Upper lobe of right lung (tissue), 1 donor: ENCODE measurements around the gene CSMD2. TPM values are rescaled to one million over a fixed set of nuclear protein-coding genes. Genes with fewer than 3 reads are reported as not detected.

ENCODE experiments used
- ATAC-seq: fragments of 200-7000 bp; cut with Tn5 transposase; one replicate; pipeline ENCODE4 v1.9.1; 2020; ENCODE audit warnings: mild to moderate bottlenecking, moderate library complexity
- DNase-seq: peaks from one replicate; pipeline ENCODE4 v3.0.0-alpha.2; 2020
- H3K27ac ChIP-seq: fragments of 200-600 bp; one replicate; pipeline ENCODE4 v1.8.0; 2022
- H3K27me3 ChIP-seq: fragments of 200-600 bp; one replicate; pipeline ENCODE4 v1.8.0; 2022; ENCODE audit warnings: mild to moderate bottlenecking
- H3K36me3 ChIP-seq: fragments of 200-600 bp; one replicate; pipeline ENCODE4 v1.8.0; 2022
- H3K4me1 ChIP-seq: fragments of 200-600 bp; one replicate; pipeline ENCODE4 v1.8.0; 2022
- H3K4me3 ChIP-seq: fragments of 200-600 bp; one replicate; pipeline ENCODE4 v1.8.0; 2022; ENCODE audit warnings: mild to moderate bottlenecking
- H3K9me3 ChIP-seq: fragments of 200-600 bp; one replicate; pipeline ENCODE4 v1.8.0; 2022
- intact Hi-C: fragments of 100-400 bp; cut with DNase I; formaldehyde crosslinking; loops from one replicate; pipeline ENCODE4 v1.11.0; 2022
- total RNA-seq: library from RNA; stranded (reverse); fragmentation: NEBNext Ultra II Directional; extraction: Animal tissue kit (Norgen Biotek cat#: 25700); gene quantifications from one replicate; pipeline ENCODE4 v1.2.1, GENCODE V29; 2021
- TF ChIP-seq, protein P1 (sequence below): fragments of 200-600 bp; IDR thresholded peaks from one replicate; pipeline ENCODE4 v1.8.0; 2022; ENCODE audit warnings: antibody characterized with exemption
- donor health status: DM: no; HTN: yes; CAD: no; lungs with severe emphysema.

Gene CSMD2
- total RNA-seq, 1 donor from 2014 or later = 0.67 TPM

DNA sequence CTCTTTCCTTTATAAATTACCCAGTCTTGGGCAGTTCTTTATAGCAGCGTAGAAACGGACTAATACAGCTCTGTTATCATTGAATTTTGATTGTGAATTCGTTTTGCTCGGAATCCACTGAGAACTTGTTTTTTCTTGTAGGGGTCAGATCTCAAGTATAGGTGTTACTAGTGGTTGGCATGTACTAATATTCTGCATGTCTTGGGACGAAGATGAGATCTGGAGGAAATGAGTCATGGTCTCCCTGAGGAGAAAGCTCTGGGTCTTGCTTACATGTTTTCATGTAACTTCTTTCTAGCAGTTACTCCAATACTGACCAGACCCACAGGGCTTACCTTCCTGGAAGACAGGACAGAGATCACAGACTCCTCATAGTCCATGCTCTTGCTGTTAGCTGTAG is 662.3 kb downstream of the CSMD2 start:
- DNase-seq (no peak), ATAC-seq (no peak)
- Histone ChIP-seq H3K4me3 (no peak overlapping the region), H3K9me3 (no peaks in the 10 kb centered on the region), H3K27ac (no peak overlapping the region), H3K4me1 (no peaks in the 10 kb centered on the region), H3K36me3 (no peaks in the 10 kb centered on the region), H3K27me3 (no peaks in the 10 kb centered on the region)
- intact Hi-C loops = no loop called here
- TF ChIP-seq, protein P1, sequence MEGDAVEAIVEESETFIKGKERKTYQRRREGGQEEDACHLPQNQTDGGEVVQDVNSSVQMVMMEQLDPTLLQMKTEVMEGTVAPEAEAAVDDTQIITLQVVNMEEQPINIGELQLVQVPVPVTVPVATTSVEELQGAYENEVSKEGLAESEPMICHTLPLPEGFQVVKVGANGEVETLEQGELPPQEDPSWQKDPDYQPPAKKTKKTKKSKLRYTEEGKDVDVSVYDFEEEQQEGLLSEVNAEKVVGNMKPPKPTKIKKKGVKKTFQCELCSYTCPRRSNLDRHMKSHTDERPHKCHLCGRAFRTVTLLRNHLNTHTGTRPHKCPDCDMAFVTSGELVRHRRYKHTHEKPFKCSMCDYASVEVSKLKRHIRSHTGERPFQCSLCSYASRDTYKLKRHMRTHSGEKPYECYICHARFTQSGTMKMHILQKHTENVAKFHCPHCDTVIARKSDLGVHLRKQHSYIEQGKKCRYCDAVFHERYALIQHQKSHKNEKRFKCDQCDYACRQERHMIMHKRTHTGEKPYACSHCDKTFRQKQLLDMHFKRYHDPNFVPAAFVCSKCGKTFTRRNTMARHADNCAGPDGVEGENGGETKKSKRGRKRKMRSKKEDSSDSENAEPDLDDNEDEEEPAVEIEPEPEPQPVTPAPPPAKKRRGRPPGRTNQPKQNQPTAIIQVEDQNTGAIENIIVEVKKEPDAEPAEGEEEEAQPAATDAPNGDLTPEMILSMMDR = no peak

DNA sequence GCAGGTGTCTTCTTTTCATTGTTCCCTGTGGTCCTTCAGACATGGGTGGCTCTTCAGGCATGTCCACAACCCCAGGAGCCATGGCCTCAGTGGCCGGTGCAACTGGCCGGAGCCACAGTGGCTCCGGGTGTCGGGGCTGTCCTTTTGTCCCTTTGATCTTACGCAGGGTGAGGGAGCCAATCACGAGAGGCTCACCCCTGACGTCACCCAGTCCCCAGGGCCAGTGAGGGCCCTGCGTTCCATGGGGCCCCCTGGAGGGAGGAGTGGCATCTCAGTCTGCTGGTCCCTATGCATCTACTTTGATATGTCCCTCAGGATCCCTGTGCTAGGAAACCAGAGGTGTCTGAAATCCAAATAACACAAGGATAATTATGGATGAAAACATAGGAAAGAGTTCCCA is 663.3 kb downstream of the CSMD2 start:
- intact Hi-C loops = no loop called here
- TF ChIP-seq, protein P1 = no peak
- no peak for ATAC-seq
- no peak overlapping the region for H3K4me3 ChIP-seq
- no peaks in the 10 kb centered on the region for H3K9me3 ChIP-seq
- H3K4me1 ChIP-seq = no peaks in the 10 kb centered on the region
- no peak overlapping the region for H3K27ac ChIP-seq
- no peak for DNase-seq
- H3K36me3 ChIP-seq = no peaks in the 10 kb centered on the region
- no peaks in the 10 kb centered on the region for H3K27me3 ChIP-seq

DNA sequence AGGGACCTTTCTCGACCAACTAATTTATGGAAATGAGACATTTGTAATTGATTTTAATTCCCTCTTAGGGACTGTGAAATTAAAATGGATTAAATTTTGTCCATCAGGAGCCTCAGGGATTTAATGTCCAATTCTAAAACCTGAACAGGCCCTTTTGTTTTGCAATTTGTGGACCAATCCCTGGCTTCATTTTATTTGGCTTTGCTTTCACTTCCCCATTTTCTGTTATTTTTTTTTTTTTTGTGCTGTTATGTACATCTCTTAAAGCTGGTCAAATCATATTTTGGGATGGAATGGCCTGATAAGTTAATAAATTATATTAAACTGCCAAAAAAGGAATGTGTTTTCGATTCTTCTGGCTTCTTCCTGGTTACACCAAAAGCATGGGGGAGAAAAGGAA is 663.7 kb downstream of the CSMD2 start:
- intact Hi-C loops = no loop called here
- no peak overlapping the region for H3K4me3 ChIP-seq
- no peaks in the 10 kb centered on the region for H3K4me1 ChIP-seq
- no peaks in the 10 kb centered on the region for H3K36me3 ChIP-seq
- no peaks in the 10 kb centered on the region for H3K27me3 ChIP-seq
- TF ChIP-seq, protein P1 = no peak
- peaks cover 3% of the 10 kb centered on the region for H3K9me3 ChIP-seq
- H3K27ac ChIP-seq = no peak overlapping the region
- ATAC-seq = no peak
- no peak for DNase-seq

DNA sequence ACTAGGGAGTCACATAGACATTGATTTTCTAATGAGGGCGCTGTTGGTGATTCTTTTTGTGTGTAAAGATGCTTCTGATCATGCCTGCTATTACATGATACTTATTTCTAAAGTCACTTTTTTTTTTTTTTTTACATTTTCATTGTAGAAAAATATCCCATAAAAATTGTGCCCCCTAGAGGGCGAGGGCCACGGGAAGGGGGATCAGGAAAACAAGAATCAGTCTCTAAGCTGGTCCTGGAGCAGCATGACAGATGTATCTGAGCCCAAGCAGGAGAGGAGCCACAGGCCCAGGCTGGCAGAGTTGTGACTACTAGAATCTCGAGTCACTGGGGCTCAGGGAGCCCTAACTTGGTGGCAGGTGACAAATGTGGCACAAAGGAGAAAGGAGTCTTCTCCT is 664.5 kb downstream of the CSMD2 start:
- Histone ChIP-seq H3K36me3 (no peaks in the 10 kb centered on the region), H3K4me3 (no peak overlapping the region), H3K4me1 (no peaks in the 10 kb centered on the region), H3K27ac (no peak overlapping the region), H3K27me3 (no peaks in the 10 kb centered on the region), H3K9me3 (peaks cover 10% of the 10 kb centered on the region)
- intact Hi-C loops = no loop called here
- TF ChIP-seq, protein P1 = no peak
- ATAC-seq (no peak), DNase-seq (no peak)

DNA sequence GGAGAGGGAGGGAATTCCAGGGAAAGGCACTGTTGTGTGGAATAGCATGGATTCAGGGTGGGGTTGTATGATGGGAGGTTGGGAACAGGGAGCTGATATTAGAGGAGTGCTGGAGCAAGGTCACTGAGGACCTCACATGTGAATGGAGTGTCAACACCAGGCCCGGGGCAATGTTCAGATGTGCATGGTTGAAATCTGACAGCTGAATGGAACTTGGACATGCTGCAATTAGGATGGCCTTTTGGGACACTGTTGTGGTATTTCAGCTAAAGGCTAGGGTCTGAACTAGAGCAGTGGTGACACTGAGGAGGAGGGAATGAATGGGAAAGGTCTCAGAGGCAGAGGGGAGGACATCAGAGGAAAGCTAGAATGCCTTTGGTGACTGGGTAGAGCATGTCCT is 667.6 kb downstream of the CSMD2 start:
- no peaks in the 10 kb centered on the region for H3K27me3 ChIP-seq
- intact Hi-C loops = no loop called here
- ATAC-seq = no peak

More for the DNA sequence above, 667.6 kb downstream of the CSMD2 start:
- Histone ChIP-seq H3K27ac (no peak overlapping the region), H3K9me3 (peaks cover 35% of the 10 kb centered on the region), H3K36me3 (peaks cover 5% of the 10 kb centered on the region), H3K4me1 (no peaks in the 10 kb centered on the region), H3K4me3 (no peak overlapping the region)
- TF ChIP-seq, protein P1 = no peak
- DNase-seq = no peak
